ENCODE results near the gene PCDH15.

GRCh38 chr10:54026340-54026739 is 774.7 kb downstream of the PCDH15 start:
- no peak for TF ChIP-seq SP2 (IDR thresholded peaks at IDR 0.05; ENCODE audit: low read length)
- TF ChIP-seq USF2 (IDR thresholded peaks at IDR 0.05; ENCODE audit: low read length) = no peak
- TF ChIP-seq CTCF (IDR thresholded peaks at IDR 0.05; ENCODE audit: control extremely low read depth in 1 of 3, insufficient read depth in 1 of 3, low read depth in 1 of 3, low read length in 3 of 3) = no peak
- TF ChIP-seq RFX5 (IDR thresholded peaks at IDR 0.05; ENCODE audit: borderline replicate concordance, low read depth, low read length) = no peak
- no peak for TF ChIP-seq SUZ12 (IDR thresholded peaks at IDR 0.05; ENCODE audit: low read length)
- no peak for TF ChIP-seq POLR2A (IDR thresholded peaks at IDR 0.05; ENCODE audit: control extremely low read depth in 1 of 2, low read depth in 2 of 2, low read length in 2 of 2)
